HG02884 (cell line): ENCODE results near the gene ASB18.

Experiments
- ATAC-seq: cut with Tn5 transposase; IDR thresholded peaks from one replicate; pipeline ENCODE4 v1.9.1; 2021; ENCODE audit warnings: mild to moderate bottlenecking, moderate library complexity; ENCODE audit not compliant: unreplicated experiment

The ASB18 gene

DNA sequence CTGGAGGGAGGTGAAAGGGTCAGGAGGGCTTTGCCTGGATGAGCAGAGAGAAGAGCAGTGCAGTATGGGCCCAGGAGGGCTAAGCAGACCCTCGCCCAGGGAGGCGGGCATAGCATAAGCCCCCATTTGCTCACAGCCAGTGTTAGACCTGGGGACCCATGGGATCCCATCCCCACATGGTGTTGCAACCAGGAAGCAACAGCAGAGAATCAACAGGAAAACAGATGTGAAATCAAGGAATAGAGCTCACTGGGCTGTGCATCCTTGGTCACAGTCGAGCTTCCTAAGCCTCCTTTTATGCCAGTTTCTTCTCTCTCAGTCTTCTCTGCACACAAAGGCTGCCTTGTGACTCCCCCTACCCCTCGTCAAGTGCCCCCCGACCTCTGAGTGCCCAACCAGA, 19.9 kb downstream of the ASB18 start:
- no peak for ATAC-seq

DNA sequence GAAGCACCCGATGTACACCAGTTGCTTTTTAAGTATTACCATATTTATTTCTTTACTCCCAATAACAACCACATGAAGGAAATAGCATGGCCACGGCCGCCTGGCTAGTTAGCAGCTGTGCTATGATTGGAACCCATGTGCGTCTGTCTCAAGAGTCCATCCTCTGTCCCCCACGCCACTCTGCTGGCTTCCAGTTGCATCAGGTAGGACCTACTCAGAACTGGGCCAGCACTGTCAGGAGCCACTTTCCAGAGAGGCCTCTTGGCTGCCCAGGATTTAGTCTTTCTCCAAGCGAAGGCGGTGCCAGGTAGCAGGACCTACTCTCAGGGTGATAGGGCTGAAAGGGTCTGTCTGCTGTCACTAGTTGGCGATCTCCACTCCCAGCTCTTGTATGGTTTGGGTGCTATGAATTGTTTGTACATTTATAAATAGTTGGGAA, 22.1 kb downstream of the ASB18 start:
- no peak for ATAC-seq

GRCh38 chr2:236241181-236242056, 22.8 kb downstream of the ASB18 start:
- ATAC-seq = no peak

DNA sequence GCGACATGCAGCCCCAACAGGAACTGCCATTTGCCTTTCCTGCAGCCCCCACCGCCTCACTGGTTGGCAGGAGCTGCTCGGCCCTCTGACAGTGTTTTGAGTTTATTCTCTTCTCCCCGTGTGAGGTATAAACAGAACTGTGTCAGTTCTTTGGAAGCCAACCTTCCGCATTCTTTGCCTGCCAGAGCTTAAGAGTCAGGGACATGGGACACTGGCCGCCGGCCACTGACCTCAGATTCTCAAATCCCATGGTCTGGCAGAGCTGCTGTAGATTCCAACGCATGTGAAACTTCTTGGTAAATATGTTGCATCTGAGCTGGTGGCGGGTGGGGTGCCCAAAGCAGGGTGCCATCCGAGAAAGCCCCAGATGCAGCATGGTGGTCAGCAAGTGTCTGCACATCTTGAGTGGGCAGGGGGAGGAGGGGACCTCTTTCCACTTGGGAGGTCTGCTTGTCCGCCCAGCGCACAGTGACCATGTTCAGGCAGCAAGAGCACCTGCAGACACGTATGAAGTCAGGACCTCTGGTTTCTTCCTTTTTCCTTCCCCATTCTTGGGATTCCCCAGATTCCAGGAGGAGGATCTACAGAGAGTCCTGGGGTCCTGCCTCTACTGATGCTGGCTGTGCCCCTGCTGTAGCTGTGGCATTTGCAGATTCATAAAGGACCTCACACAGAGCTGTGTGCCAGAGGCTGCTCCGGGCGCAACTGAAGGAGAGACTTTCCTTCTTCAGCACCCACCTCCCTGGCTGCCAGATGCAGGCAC, 23.8 kb downstream of the ASB18 start:
- no peak for ATAC-seq

GRCh38 chr2:236239276-236240065, 24.7 kb downstream of the ASB18 start:
- ATAC-seq = no peak

- ATAC-seq = no peak
Observed at GRCh38 chr2:236238751-236239150, 25.5 kb downstream of the ASB18 start.

GRCh38 chr2:236237468-236238190, 26.6 kb downstream of the ASB18 start:
- ATAC-seq = no peak

DNA sequence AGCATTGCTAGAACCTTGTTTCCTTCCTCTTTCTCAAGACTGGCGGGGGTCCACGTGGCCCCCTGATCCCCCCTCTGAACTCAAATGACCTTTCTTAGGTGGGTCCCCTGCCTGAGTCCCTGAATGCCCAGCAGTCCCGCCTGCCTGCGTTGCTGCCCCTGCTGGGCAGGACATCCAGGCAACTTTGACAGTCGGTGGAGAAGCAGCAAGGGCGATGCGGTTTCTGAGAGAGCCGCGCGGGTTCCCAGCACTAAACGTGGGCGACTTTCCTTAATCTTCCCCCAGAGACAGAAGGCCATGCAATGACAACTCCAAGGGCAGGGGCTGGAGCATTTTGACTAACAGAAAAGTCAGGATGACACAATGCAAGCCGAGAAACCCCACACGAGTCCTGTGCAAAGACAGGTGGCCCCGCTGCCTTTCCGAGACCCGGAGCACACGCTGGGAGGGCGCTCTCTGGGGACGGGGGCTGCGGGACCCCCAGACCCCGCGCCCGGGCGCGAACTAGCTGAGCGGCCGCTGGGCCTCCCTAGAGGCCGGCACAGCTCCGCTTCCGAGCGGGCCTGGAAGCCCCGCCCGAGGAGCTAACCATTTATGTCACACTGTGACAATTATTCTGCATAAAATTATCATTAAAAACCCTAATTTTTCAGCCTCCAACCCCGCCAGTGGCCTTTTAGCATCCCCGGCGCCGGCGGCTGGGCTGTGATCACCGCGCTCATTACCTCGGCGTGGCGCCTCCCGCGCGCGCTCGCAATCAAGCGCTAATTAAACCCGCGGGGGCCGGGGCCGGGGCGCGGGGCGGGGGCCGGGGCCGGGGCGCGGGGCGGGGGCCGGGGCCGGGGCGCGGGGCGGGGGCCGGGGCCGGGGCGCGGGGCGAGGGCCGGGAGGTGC, 27.4 kb downstream of the ASB18 start:
- ATAC-seq = no peak

- no peak for ATAC-seq
Observed at GRCh38 chr2:236229186-236229585, 35.0 kb downstream of the ASB18 start.

- ATAC-seq = no peak
Observed at GRCh38 chr2:236223675-236224074, 40.5 kb downstream of the ASB18 start.

GRCh38 chr2:236221798-236222197, 42.4 kb downstream of the ASB18 start:
- ATAC-seq = no peak

DNA sequence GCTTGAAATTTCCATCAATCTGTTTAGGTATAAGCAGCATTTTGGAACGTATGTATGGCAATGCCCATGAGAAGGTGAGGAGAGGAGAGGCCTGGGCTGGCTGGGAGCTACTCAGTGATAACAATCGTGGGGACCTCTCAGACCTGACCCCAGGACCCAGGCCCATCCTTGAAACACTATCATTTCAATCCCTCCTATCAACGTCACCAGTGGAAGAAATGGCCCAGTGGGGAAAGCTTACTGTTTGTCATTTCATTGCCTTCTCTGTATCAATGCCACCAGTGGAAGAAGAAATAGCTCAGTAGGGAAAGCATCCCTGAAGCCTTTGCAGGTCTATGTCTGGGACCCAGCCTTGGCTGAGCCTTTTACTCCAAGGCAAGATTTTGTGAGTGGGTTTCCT, 44.8 kb downstream of the ASB18 start:
- no peak for ATAC-seq

DNA sequence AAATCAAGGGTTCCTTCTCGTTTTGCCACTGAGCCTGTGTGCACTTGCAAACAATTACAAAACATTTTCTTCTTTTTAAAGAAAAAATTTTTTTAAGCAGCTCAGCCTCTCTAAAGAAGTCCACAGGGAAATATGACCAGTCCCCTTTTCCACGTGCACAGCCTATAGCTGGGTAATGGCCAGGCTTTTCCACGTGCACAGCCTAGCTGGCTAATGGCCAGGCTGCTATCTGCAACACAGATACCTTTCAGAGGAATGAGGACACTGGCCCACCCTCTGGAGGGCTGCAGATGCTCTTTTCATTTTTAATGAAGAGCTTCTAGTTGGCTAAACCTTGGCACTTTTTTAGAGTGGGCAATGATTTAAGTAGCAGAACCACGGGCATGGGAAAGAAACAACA, 46.3 kb downstream of the ASB18 start:
- no peak for ATAC-seq

GRCh38 chr2:236216711-236217110, 47.5 kb downstream of the ASB18 start:
- ATAC-seq = no peak

DNA sequence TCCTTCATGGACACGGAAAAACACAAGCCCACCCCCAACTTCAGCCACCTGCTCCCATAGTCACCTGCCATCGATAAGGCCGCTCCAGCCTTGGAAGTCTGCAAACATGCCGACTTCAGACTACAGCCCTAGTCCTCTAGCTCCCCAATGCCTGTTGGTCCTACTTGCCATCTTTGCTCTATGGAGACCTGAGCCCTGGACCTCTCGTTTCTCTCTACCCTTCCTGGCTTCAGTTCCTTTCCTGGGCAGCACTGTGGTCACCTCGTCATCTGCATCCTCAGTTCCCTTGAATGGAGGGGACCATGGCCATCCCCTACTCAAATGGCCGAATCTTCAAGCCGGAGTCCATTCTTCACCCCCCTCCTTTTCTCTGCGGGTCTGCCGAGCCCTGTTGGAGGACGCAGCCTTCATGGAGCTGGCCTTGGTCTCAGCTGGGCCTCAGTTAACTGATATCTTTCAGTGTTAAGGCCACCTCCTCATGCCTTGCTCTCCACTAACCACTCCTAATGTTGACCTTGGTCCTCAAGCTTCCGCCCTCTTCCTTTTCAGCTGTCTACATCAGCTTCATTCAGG, 48.4 kb downstream of the ASB18 start:
- ATAC-seq = no peak

DNA sequence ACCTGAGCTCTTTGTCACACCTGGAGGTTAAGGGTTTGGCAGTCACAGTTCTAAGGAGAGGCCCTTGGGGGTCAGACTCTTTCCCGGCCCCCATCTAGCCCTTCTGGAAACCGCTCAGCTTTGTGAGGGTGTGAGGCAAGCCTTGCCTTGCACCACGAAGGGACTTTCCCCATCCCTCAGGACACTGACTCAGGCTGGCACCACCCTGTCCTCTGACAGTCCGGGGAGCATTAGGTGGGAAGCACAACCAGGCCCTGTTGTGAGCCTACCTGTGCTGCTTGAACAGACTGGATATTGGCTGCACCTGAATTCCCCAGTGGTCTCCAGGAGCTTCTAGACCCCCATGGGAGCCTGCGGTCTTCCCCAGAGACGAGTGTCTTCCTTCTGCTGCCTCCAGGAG, 49.0 kb downstream of the ASB18 start:
- ATAC-seq = no peak

DNA sequence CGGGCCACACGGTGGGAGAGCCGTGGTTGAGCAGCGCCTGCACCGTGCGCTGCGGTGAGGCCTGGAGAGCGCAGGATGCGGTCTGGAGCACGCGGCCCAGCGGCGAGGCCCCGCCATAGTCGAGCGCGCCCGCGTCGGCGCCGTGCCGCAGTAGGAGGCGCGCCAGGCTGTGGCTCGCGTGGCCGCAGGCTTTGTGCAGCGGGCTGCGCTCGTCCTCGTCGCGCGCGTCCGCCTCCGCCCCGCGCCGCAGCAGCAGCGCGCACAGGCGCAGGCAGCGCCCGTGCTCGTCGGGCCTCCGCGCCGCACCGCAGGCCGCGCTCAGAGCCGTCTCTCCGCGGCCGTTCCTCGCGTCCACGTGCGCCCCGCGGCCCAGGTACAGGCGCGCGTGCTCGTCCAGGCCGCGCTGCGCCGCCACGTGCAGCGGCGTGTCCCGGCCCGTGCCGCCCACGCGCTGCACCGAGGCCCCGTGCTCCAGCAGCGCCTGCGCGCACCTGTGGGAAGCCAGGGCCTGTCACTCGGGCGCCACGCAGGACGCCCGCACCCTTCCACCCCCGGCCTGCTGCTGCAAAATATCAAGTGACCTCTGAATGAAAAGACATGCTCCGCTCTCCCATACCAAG, 49.7 kb downstream of the ASB18 start:
- no peak for ATAC-seq

DNA sequence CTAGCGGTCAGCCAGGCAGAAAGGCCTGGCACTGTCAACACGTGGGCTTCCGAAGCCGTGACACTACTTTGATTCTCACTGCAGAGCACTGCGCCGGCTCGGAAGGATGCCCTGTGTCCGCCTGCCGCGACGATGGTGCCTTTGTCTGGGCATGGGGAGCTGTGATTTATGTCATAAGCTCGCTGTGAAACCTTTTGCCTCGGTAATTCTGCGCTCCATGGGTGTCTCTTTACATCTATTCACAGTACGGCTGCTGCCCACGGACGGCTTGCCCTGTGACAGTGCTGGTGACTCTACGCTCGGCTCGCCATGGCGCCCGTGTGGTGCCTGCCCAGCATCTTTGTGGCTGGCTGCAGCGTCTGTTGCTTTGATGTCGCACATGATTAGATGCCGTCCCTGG, 52.9 kb downstream of the ASB18 start:
- ATAC-seq = no peak

DNA sequence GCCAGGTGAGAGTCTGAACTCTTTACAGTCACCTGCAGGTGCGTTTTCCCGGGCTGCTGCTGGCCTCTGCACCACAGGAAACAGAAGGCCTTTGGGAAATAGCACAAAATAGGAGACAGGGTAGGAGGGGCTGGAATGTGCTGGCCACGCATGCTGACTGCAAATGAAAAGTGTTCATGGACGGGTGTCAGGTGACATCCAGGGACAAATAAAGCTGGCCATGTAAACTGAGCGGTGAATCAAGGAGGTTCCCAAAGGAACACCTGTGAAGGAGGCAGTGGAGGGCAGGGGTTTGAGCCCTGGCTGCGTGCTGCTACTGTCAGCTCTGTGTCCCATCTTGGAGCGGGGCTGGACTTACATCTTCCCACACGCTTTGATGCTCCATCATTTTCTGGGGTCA, 53.7 kb downstream of the ASB18 start:
- no peak for ATAC-seq
